OCI-LY7 (cell line): ENCODE data around the gene AGMO. TPM values are rescaled to one million over a fixed set of nuclear protein-coding genes. Genes with fewer than 3 reads are reported as not detected.

Experiments
- BruUV-seq: library from RNA; stranded (reverse); fragments of 400-500 nt; replicated peaks from 2 replicates; lab custom pipeline; 2021; lab: Mats Ljungman, UMichigan
- CTCF ChIA-PET: fragments of 300-600 bp; sonication (Branson Sonifier 250); formaldehyde crosslinking; loops from one replicate; lab custom pipeline; 2022; ENCODE audit warnings: antibody characterized with exemption; ENCODE audit not compliant: unreplicated experiment; lab: Charles Lee
- POLR2A ChIA-PET: fragments of 300-600 bp; sonication (Branson Sonifier 250); formaldehyde crosslinking; loops from one replicate; lab custom pipeline; 2022; ENCODE audit warnings: antibody characterized with exemption; lab: Charles Lee
- DNase-seq: peaks from one replicate; pipeline ENCODE4 v3.0.0-alpha.2; 2015; ENCODE audit warnings: low spot score
- H2AFZ ChIP-seq: fragments of 200-600 bp; sonication (generic), shearing (Covaris generic); 2 replicates; pipeline ENCODE4 v1.6.1; 2014; ENCODE audit warnings: mild to moderate bottlenecking, antibody characterized with exemption, low read length, moderate library complexity
- H3K27ac ChIP-seq: fragments of 200-600 bp; sonication (generic); 2 replicates; pipeline ENCODE4 v1.5.1; 2014; ENCODE audit warnings: mixed run types, low read depth, mild to moderate bottlenecking, moderate library complexity, low read length, inconsistent platforms; ENCODE audit not compliant: poor library complexity, severe bottlenecking
- H3K36me3 ChIP-seq: fragments of 200-600 bp; sonication (generic); 2 replicates; pipeline ENCODE4 v1.6.1; 2014; ENCODE audit warnings: mild to moderate bottlenecking, antibody characterized with exemption, low read length, moderate library complexity, mixed read lengths; ENCODE audit not compliant: insufficient read depth
- H3K4me1 ChIP-seq: fragments of 200-600 bp; sonication (generic); 2 replicates; pipeline ENCODE4 v1.5.1; 2014; ENCODE audit warnings: mild to moderate bottlenecking, low read length; ENCODE audit not compliant: insufficient read depth, poor library complexity, severe bottlenecking
- H3K4me2 ChIP-seq: fragments of 200-600 bp; sonication (generic); 2 replicates; pipeline ENCODE4 v1.6.1; 2014; ENCODE audit warnings: mild to moderate bottlenecking, low read length
- H3K4me3 ChIP-seq: fragments of 200-600 bp; sonication (generic); 2 replicates; pipeline ENCODE4 v1.5.1; 2014; ENCODE audit warnings: mild to moderate bottlenecking, low read depth, low read length; ENCODE audit not compliant: poor library complexity, severe bottlenecking
- H3K79me2 ChIP-seq: fragments of 200-600 bp; sonication (generic); 2 replicates; pipeline ENCODE4 v1.6.1; 2016; ENCODE audit warnings: low read depth, mild to moderate bottlenecking, low read length, moderate library complexity, mixed read lengths; ENCODE audit not compliant: insufficient read depth
- H3K9me2 ChIP-seq: fragments of 200-600 bp; sonication (generic); 2 replicates; pipeline ENCODE4 v1.6.1; 2016; ENCODE audit warnings: mild to moderate bottlenecking, low read length, mixed read lengths; ENCODE audit not compliant: insufficient read depth
- H3K9me3 ChIP-seq: fragments of 200-600 bp; sonication (generic); 2 replicates; pipeline ENCODE4 v1.6.1; 2014; ENCODE audit warnings: mild to moderate bottlenecking, mixed run types, low read length, mixed read lengths
- H4K20me1 ChIP-seq: fragments of 200-600 bp; sonication (generic); 2 replicates; pipeline ENCODE4 v1.6.1; 2014; ENCODE audit warnings: mild to moderate bottlenecking, antibody characterized with exemption, low read length, moderate library complexity, mixed read lengths; ENCODE audit not compliant: insufficient read depth
- CTCF ChIP-seq: fragments of 200-600 bp; sonication (generic); conservative IDR thresholded peaks from 2 replicates; pipeline ENCODE4 v1.5.1; 2014; ENCODE audit warnings: mild to moderate bottlenecking, antibody characterized with exemption, low read length, moderate library complexity, mixed read lengths
- EZH2phosphoT487 ChIP-seq: fragments of 200-600 bp; sonication (generic); IDR thresholded peaks from 2 replicates; pipeline ENCODE4 v1.6.1; 2018; ENCODE audit warnings: low read depth, borderline replicate concordance, mild to moderate bottlenecking, mixed run types, antibody characterized with exemption, low read length, moderate library complexity, mixed read lengths
- intact Hi-C: fragments of 100-400 bp; cut with micrococcal nuclease; formaldehyde crosslinking; loops from one replicate; pipeline ENCODE4 v1.10.0; 2022; ENCODE audit not compliant: unreplicated experiment
- total RNA-seq, 2 experiments: library from RNA; depleted of rRNA in 1 of 2; stranded (reverse); fragments of >200 nt in 1 of 2; shearing (Covaris generic) in 1 of 2; gene quantifications; 2 replicates each; pipeline ENCODE4 v1.2.3, GENCODE V29; 2014 to 2022

The AGMO gene
- total RNA-seq, 2 experiments from 2014 or later: not detected

GRCh38 chr7:15209429-15209828 lies 352.4 kb downstream of the AGMO start:
- ChIA-PET POLR2A (interaction anchor here (0.7 kb wide), 1 partner anchor 54 kb away, joined by 3 read pairs; no protein-coding TSS in a partner anchor), CTCF (no interaction called here)
- Histone ChIP-seq H3K9me2 (no peaks in the 10 kb centered on the region), H2AFZ (no peak overlapping the region), H4K20me1 (no peaks in the 10 kb centered on the region), H3K4me2 (no peak overlapping the region), H3K36me3 (no peaks in the 10 kb centered on the region), H3K4me1 (no peaks in the 10 kb centered on the region), H3K79me2 (no peaks in the 10 kb centered on the region), H3K27ac (no peak overlapping the region), H3K9me3 (no peaks in the 10 kb centered on the region), H3K4me3 (no peak overlapping the region)
- BruUV-seq: no TSS peak
- intact Hi-C loops: no loop called here
- no peak for DNase-seq
- no peak for TF ChIP-seq EZH2phosphoT487
- no peak for TF ChIP-seq CTCF

GRCh38 chr7:15204421-15204820 lies 357.4 kb downstream of the AGMO start:
- Histone ChIP-seq H3K36me3 (no peaks in the 10 kb centered on the region), H3K4me1 (no peaks in the 10 kb centered on the region), H3K27ac (no peak overlapping the region), H3K4me3 (no peak overlapping the region), H3K9me2 (no peaks in the 10 kb centered on the region), H4K20me1 (no peaks in the 10 kb centered on the region), H3K4me2 (no peak overlapping the region), H3K79me2 (no peaks in the 10 kb centered on the region), H3K9me3 (no peaks in the 10 kb centered on the region), H2AFZ (no peak overlapping the region)
- POLR2A ChIA-PET: interaction anchor here (0.6 kb wide), 1 partner anchor 1035 kb away, joined by 4 read pairs; no protein-coding TSS in a partner anchor
- CTCF ChIA-PET: no interaction called here
- DNase-seq: no peak
- no TSS peak for BruUV-seq
- TF ChIP-seq CTCF (no peak), EZH2phosphoT487 (no peak)
- intact Hi-C loops: no loop called here

GRCh38 chr7:15199482-15199881 lies 362.3 kb downstream of the AGMO start:
- Histone ChIP-seq H3K4me3 (no peak overlapping the region), H3K4me1 (no peaks in the 10 kb centered on the region), H3K9me3 (no peaks in the 10 kb centered on the region), H3K9me2 (no peaks in the 10 kb centered on the region), H3K79me2 (no peaks in the 10 kb centered on the region), H3K27ac (no peak overlapping the region), H4K20me1 (no peaks in the 10 kb centered on the region), H3K4me2 (no peak overlapping the region), H2AFZ (no peak overlapping the region), H3K36me3 (no peaks in the 10 kb centered on the region)
- TF ChIP-seq CTCF: peak; percentile 70
- no peak for TF ChIP-seq EZH2phosphoT487
- DNase-seq: no peak
- no TSS peak for BruUV-seq
- ChIA-PET POLR2A (no interaction called here), CTCF (no interaction called here)
- intact Hi-C loops: loop anchor here (5.0 kb wide), 1 partner anchor 873 kb away; no protein-coding TSS in a partner anchor
